IMR-90 (cell line): ENCODE measurements around the gene CASS4. TPM values are rescaled to one million over a fixed set of nuclear protein-coding genes. Genes with fewer than 3 reads are reported as not detected.
A peak's percentile ranks its signal among the peaks of the same experiment; 100 is the strongest.

Experiments used
- ATAC-seq: fragments of 200-7000 bp; cut with Tn5 transposase; 2 replicates; pipeline ENCODE4 v1.9.1; 2020; ENCODE audit warnings: low read depth, mild to moderate bottlenecking, moderate library complexity
- BruUV-seq: library from RNA; stranded (reverse); fragments of 400-500 nt; replicated peaks from 2 replicates; lab custom pipeline; 2021; lab: Mats Ljungman, UMichigan
- CTCF ChIA-PET: fragments of 300-600 bp; formaldehyde crosslinking; extraction: SDS; loops from one replicate; lab custom pipeline; 2021; ENCODE audit warnings: antibody characterized with exemption; lab: Yijun Ruan, JAX
- POLR2A ChIA-PET: fragments of 300-600 bp; sonication (Branson Sonifier 250); formaldehyde crosslinking; loops from one replicate; lab custom pipeline; 2022; ENCODE audit warnings: antibody characterized with exemption; ENCODE audit not compliant: unreplicated experiment; lab: Charles Lee
- DNase-seq: peaks from one replicate; pipeline ENCODE4 v3.0.0; 2013
- H2AFZ ChIP-seq: replicated peaks from 2 replicates; pipeline ENCODE3; 2013; ENCODE audit warnings: low read length, mild to moderate bottlenecking; ENCODE audit not compliant: poor library complexity
- H2AK5ac ChIP-seq: 2 replicates; pipeline ENCODE4 v1.6.1; 2013; ENCODE audit warnings: low read depth, low read length, inconsistent platforms
- H2AK9ac ChIP-seq: replicated peaks from 2 replicates; pipeline ENCODE3; 2013; ENCODE audit warnings: mild to moderate bottlenecking, low read depth, low read length, moderate library complexity; ENCODE audit not compliant: poor library complexity
- H2BK120ac ChIP-seq: 2 replicates; pipeline ENCODE4 v1.6.1; 2013; ENCODE audit warnings: low read depth, low read length, inconsistent platforms
- H2BK15ac ChIP-seq: 3 replicates; pipeline ENCODE4 v1.6.1; 2013; ENCODE audit warnings: low read depth, low read length, inconsistent platforms
- H2BK20ac ChIP-seq: 2 replicates; pipeline ENCODE4 v1.6.1; 2013; ENCODE audit warnings: low read depth, mild to moderate bottlenecking, inconsistent platforms, low read length, moderate library complexity
- H2BK5ac ChIP-seq: 2 replicates; pipeline ENCODE4 v1.6.1; 2013; ENCODE audit warnings: mild to moderate bottlenecking, low read depth, low read length, inconsistent platforms; ENCODE audit not compliant: poor library complexity, severe bottlenecking
- H3K14ac ChIP-seq: replicated peaks from 2 replicates; pipeline ENCODE4 v1.6.1; 2013; ENCODE audit warnings: low read depth, low read length, inconsistent platforms
- H3K18ac ChIP-seq: 2 replicates; pipeline ENCODE4 v1.6.1; 2013; ENCODE audit warnings: low read depth, low read length, control low read depth
- H3K23ac ChIP-seq: 2 replicates; pipeline ENCODE4 v1.6.1; 2013; ENCODE audit warnings: low read depth, low read length, inconsistent platforms
- H3K27ac ChIP-seq: 2 replicates; pipeline ENCODE4 v1.5.1; 2013; ENCODE audit warnings: mild to moderate bottlenecking, control low read depth, low read length; ENCODE audit not compliant: insufficient read depth
- H3K27me3 ChIP-seq: 2 replicates; pipeline ENCODE4 v1.6.1; 2013; ENCODE audit warnings: low read length; ENCODE audit not compliant: control insufficient read depth, insufficient read depth
- H3K36me3 ChIP-seq: 2 replicates; pipeline ENCODE4 v1.6.1; 2013; ENCODE audit warnings: low read length, mixed read lengths; ENCODE audit not compliant: control insufficient read depth, insufficient read depth
- H3K4ac ChIP-seq: 2 replicates; pipeline ENCODE4 v1.6.1; 2013; ENCODE audit warnings: low read depth, low read length, inconsistent platforms
- H3K4me1 ChIP-seq: 2 replicates; pipeline ENCODE4 v1.6.1; 2013; ENCODE audit warnings: low read length, mixed read lengths; ENCODE audit not compliant: control insufficient read depth, insufficient read depth
- H3K4me2 ChIP-seq: 2 replicates; pipeline ENCODE4 v1.6.1; 2013; ENCODE audit warnings: low read depth, mild to moderate bottlenecking, control low read depth, low read length, moderate library complexity
- H3K4me3 ChIP-seq: 2 replicates; pipeline ENCODE4 v1.5.1; 2013; ENCODE audit warnings: low read depth, mild to moderate bottlenecking, control low read depth, low read length, moderate library complexity; ENCODE audit not compliant: insufficient read depth
- H3K56ac ChIP-seq: 2 replicates; pipeline ENCODE4 v1.6.1; 2013; ENCODE audit warnings: low read length, inconsistent platforms; ENCODE audit not compliant: insufficient read depth; ENCODE audit errors: extremely low read depth
- H3K79me1 ChIP-seq, 2 experiments: 2 replicates each; pipeline ENCODE4 v1.6.1; 2013; ENCODE audit warnings: low read length in 2 of 2, inconsistent platforms in 1 of 2, low read depth in 1 of 2
- H3K9ac ChIP-seq: 2 replicates; pipeline ENCODE4 v1.6.1; 2013; ENCODE audit warnings: low read depth, low read length, control low read depth
- H3K9me1 ChIP-seq: 2 replicates; pipeline ENCODE4 v1.6.1; 2013; ENCODE audit warnings: low read length, inconsistent platforms; ENCODE audit not compliant: insufficient read depth
- H3K9me3 ChIP-seq: 2 replicates; pipeline ENCODE4 v1.6.1; 2013; ENCODE audit warnings: low read length; ENCODE audit not compliant: control insufficient read depth, insufficient read depth
- H4K20me1 ChIP-seq: 2 replicates; pipeline ENCODE4 v1.6.1; 2013; ENCODE audit warnings: low read length, inconsistent platforms; ENCODE audit not compliant: insufficient read depth
- H4K5ac ChIP-seq: 2 replicates; pipeline ENCODE4 v1.6.1; 2013; ENCODE audit warnings: mild to moderate bottlenecking, low read depth, low read length, control low read depth
- H4K8ac ChIP-seq, 2 experiments: 2 replicates each; pipeline ENCODE4 v1.6.1; 2013; ENCODE audit warnings: low read depth in 2 of 2, low read length in 2 of 2, control low read depth in 1 of 2, inconsistent platforms in 1 of 2
- H4K91ac ChIP-seq: 2 replicates; pipeline ENCODE4 v1.6.1; 2013; ENCODE audit warnings: low read depth, low read length, inconsistent platforms; ENCODE audit not compliant: insufficient read depth
- MAZ ChIP-seq: IDR thresholded peaks from 2 replicates; pipeline ENCODE4 v1.6.1; 2012; ENCODE audit warnings: low read depth, mild to moderate bottlenecking, low read length, improper control_type of control experiment, moderate library complexity, borderline replicate concordance
- MXI1 ChIP-seq: IDR thresholded peaks from 2 replicates; pipeline ENCODE4 v1.6.1; 2012; ENCODE audit warnings: low read depth, mild to moderate bottlenecking, low read length, moderate library complexity, borderline replicate concordance
- RAD21 ChIP-seq: IDR thresholded peaks from 2 replicates; pipeline ENCODE4 v1.6.1; 2012; ENCODE audit warnings: low read length, improper control_type of control experiment
- SMC3 ChIP-seq: fragments of 150-350 bp; IDR thresholded peaks from 2 replicates; pipeline ENCODE4 v1.6.1; 2016; ENCODE audit warnings: low read depth, mild to moderate bottlenecking, antibody characterized with exemption, low read length, moderate library complexity
- dilution Hi-C: fragments of 300-500 bp; cut with HindIII; formaldehyde crosslinking; loops from one replicate; pipeline ENCODE4 v1.14.3; 2018; ENCODE audit warnings: low sequenced_read_pairs; ENCODE audit not compliant: unreplicated experiment
- in situ Hi-C: fragments of 300-500 bp; cut with MboI; formaldehyde crosslinking; loops from 3 replicates; pipeline ENCODE4 v1.14.3; 2019; ENCODE audit warnings: low sequenced_read_pairs, inconsistent platforms, mixed read lengths
- intact Hi-C: fragments of 100-400 bp; cut with micrococcal nuclease; formaldehyde crosslinking; loops from 2 replicates; pipeline ENCODE4 v1.10.0; 2022
- polyA plus RNA-seq, 3 experiments: library from polyadenylated mRNA; depleted of rRNA; stranded (reverse); fragments of >200 nt; gene quantifications; 2 replicates each; pipeline ENCODE4 v1.2.3, GENCODE V29; 2012; ENCODE audit warnings: low replicate concordance in 1 of 3
- total RNA-seq: library from RNA; depleted of rRNA; stranded (reverse); fragments of >200 nt; gene quantifications from 2 replicates; pipeline ENCODE4 v1.2.3, GENCODE V29; 2012
- TF ChIP-seq, protein P1 (sequence below): conservative IDR thresholded peaks from 2 replicates; pipeline ENCODE4 v1.5.1; 2012; ENCODE audit warnings: mild to moderate bottlenecking, low read depth, low read length, improper control_type of control experiment

The CASS4 gene
- total and polyA plus RNA-seq, 2 of the 4 experiments (the other 2 are of a cell fraction) = 25.8 to 26.5 TPM

DNA sequence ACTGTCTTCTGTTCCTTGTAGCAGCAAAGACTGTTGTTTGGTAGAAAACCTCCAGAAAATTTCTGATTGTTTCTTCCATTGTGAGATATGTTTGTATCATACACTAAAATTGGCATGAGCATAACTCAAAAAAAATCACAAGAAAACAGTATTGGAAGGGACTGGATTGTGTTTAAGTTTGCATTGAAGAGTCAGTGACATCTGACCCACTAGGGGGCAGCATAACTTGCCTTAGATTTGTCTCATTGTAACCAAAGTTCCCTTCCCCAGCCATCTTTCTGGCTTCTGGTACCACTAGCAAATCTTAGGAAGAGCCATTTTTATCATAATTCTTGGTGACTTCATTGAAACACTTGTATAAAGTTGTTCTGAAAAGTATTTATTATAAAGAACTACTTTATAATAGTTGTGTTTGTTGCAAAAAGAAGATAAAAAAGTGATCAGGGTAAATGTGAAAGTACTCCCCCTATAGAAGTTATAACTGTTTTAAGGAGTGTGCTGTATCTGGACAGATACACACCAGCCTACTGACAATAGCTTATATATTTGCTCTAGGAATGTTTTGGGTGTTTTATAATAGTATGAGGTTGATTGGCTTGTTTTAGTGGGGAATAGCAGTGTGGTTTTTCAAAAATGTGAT is 11.9 kb upstream of the CASS4 start:
- H3K36me3 ChIP-seq = peaks cover 52% of the 10 kb centered on the region
- no peaks in the 10 kb centered on the region for H4K20me1 ChIP-seq
- no peak overlapping the region for H3K4me3 ChIP-seq
- in situ Hi-C loops = no loop called here
- H3K56ac ChIP-seq = no peak overlapping the region
- no peaks in the 10 kb centered on the region for H3K27me3 ChIP-seq
- H2BK120ac ChIP-seq = no peak overlapping the region
- ATAC-seq (peak; percentile 87), DNase-seq (peak; percentile 84)
- no peak overlapping the region for H3K18ac ChIP-seq
- peaks cover 22 to 44% of the 10 kb centered on the region in 2 experiments for H3K79me1 ChIP-seq
- H3K9me3 ChIP-seq = no peaks in the 10 kb centered on the region
- peak overlapping the region; percentile 26; the same call in 1 of the 2 replicates for H3K4ac ChIP-seq
- no peak overlapping the region for H2AK9ac ChIP-seq
- POLR2A ChIA-PET = no interaction called here
- no peaks in the 10 kb centered on the region for H3K9me1 ChIP-seq
- H4K5ac ChIP-seq = peak overlapping the region; percentile 67
- no peak overlapping the region for H2AFZ ChIP-seq
- H3K14ac ChIP-seq = no peak overlapping the region
- intact Hi-C loops = loop anchor here (1.0 to 2.0 kb wide), 3 partner anchors 39 to 117 kb away; partner anchors contain the start of gene RTF2
- H3K4me1 ChIP-seq = no peaks in the 10 kb centered on the region
- 0 out of 4 replicates have a peak overlapping the region, but pooled peaks of 1 of the 2 experiments have one; percentile 28 for H4K8ac ChIP-seq
- no peak overlapping the region; the same call in 1 of the 2 replicates for H3K27ac ChIP-seq
- no peak overlapping the region for H4K91ac ChIP-seq
- no peak overlapping the region for H2AK5ac ChIP-seq
- no peak overlapping the region; the same call in 1 of the 2 replicates for H3K9ac ChIP-seq
- dilution Hi-C loops = no loop called here
- no peak overlapping the region for H2BK20ac ChIP-seq
- TF ChIP-seq, protein P1, sequence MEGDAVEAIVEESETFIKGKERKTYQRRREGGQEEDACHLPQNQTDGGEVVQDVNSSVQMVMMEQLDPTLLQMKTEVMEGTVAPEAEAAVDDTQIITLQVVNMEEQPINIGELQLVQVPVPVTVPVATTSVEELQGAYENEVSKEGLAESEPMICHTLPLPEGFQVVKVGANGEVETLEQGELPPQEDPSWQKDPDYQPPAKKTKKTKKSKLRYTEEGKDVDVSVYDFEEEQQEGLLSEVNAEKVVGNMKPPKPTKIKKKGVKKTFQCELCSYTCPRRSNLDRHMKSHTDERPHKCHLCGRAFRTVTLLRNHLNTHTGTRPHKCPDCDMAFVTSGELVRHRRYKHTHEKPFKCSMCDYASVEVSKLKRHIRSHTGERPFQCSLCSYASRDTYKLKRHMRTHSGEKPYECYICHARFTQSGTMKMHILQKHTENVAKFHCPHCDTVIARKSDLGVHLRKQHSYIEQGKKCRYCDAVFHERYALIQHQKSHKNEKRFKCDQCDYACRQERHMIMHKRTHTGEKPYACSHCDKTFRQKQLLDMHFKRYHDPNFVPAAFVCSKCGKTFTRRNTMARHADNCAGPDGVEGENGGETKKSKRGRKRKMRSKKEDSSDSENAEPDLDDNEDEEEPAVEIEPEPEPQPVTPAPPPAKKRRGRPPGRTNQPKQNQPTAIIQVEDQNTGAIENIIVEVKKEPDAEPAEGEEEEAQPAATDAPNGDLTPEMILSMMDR = peak; percentile 77
- TF ChIP-seq SMC3 (peak; percentile 86), MXI1 (no peak), MAZ (no peak), RAD21 (peak; percentile 87)
- no peak overlapping the region for H3K23ac ChIP-seq
- no peak overlapping the region for H3K4me2 ChIP-seq
- no peak overlapping the region for H2BK15ac ChIP-seq
- H2BK5ac ChIP-seq = peak overlapping the region; percentile 88
- no TSS peak for BruUV-seq
- CTCF ChIA-PET = interaction anchor here (0.5 to 0.9 kb wide), 2 partner anchors 19 to 79 kb away, joined by 3 to 4 read pairs; no protein-coding TSS in a partner anchor
